GM18909 (cell line): ENCODE results near the gene REEP6.

ENCODE experiments used
- ATAC-seq: cut with Tn5 transposase; IDR thresholded peaks from one replicate; pipeline ENCODE4 v1.9.1; 2021; ENCODE audit warnings: mild to moderate bottlenecking; ENCODE audit not compliant: unreplicated experiment, poor library complexity

Gene REEP6

DNA sequence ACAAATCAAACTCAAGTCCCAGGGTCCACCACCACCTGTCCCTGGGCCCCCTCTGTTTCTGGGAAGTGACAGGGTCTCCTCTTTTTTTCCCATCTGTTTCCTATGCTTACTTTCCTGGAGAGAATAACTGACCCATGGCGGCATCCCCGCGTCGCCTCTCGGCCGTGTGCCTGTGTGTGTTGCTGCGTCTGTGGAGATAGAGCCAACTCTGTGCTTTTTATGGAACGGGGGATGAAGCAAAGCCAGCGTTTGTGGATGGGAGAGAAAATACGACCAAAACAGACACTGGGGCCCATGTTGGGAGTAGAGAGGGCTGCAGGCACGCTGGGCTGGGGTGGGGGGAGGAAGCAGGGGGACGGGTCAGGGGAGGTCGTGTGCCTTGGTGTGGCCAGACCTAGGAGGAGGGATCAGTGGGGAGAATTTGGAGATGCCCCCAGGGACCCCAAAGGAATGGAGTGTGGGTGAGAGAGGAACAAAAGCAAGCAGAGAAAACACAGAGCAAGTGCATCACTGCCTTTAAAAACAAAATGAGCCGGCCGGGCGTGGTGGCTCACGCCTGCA lies 49.5 kb downstream of the REEP6 start:
- ATAC-seq: no peak
